ENCODE measurements around the gene KCNRG. TPM values are rescaled to one million over a fixed set of nuclear protein-coding genes. Genes with fewer than 3 reads are reported as not detected.

Gene KCNRG
- total RNA-seq, 4 donors from 2014 or later = 0.78 to 5.1 TPM; not detected in 2

DNA sequence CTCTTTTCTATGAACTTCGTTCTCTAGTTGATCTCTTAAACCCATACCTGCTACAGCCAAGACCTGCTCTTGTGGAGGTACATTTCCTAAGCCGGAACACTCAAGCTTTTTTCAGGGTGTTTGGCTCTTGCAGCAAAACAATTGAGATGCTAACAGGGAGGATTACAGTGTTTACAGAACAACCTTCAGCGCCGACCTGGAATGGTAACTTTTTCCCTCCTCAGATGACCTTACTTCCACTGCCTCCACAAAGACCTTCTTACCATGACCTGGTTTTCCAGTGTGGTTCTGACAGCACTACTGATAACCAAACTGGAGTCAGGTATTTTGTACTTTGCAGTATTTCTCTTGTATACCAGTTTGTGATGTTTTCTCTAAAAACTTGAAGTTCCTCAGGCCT lies 506 bp downstream of the KCNRG start:
- intact Hi-C loops (cut with DNase I; ENCODE audit: low total_unique reads) = no loop called here
- H3K4me3 ChIP-seq (ENCODE audit: low read depth, poor library complexity, severe bottlenecking) = no peak overlapping the region
- no peak for TF ChIP-seq POLR2A (IDR thresholded peaks at IDR 0.05)
- TF ChIP-seq, protein P1, sequence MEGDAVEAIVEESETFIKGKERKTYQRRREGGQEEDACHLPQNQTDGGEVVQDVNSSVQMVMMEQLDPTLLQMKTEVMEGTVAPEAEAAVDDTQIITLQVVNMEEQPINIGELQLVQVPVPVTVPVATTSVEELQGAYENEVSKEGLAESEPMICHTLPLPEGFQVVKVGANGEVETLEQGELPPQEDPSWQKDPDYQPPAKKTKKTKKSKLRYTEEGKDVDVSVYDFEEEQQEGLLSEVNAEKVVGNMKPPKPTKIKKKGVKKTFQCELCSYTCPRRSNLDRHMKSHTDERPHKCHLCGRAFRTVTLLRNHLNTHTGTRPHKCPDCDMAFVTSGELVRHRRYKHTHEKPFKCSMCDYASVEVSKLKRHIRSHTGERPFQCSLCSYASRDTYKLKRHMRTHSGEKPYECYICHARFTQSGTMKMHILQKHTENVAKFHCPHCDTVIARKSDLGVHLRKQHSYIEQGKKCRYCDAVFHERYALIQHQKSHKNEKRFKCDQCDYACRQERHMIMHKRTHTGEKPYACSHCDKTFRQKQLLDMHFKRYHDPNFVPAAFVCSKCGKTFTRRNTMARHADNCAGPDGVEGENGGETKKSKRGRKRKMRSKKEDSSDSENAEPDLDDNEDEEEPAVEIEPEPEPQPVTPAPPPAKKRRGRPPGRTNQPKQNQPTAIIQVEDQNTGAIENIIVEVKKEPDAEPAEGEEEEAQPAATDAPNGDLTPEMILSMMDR (IDR thresholded peaks at IDR 0.05) = no peak
- DNase-seq (ENCODE audit: low spot score in 2 of 2) = no peak
- 82% methylated on average over 4 of the region's 4 CpGs for WGBS, 2 donors

DNA sequence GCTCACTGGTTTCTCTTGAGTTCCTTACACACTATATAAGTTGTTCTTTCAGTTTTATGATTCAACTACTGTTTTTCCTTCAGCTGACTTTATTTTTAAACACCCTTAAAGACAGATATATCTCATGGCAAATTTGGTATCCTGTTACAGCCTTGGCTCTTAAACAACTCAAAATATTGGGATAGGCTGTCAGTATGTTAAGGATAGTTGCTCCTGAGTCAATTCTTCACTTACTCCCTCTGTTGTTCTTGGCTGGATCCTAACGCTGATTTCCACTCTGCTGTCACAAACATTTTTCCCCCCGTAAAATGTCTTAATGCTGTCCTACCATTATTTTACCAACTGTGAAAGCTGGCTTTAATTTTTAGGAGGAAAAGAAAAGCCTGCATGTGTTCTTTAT lies 1.2 kb downstream of the KCNRG start:
- no peak for DNase-seq (ENCODE audit: low spot score in 2 of 2)
- intact Hi-C loops (cut with DNase I; ENCODE audit: low total_unique reads) = no loop called here
- WGBS, 2 donors = 71 to 80% methylated on average over 2 of the region's 2 CpGs
- TF ChIP-seq, protein P1 (IDR thresholded peaks at IDR 0.05) = no peak
- TF ChIP-seq POLR2A (IDR thresholded peaks at IDR 0.05) = no peak
- no peak overlapping the region for H3K4me3 ChIP-seq (ENCODE audit: low read depth, poor library complexity, severe bottlenecking)

DNA sequence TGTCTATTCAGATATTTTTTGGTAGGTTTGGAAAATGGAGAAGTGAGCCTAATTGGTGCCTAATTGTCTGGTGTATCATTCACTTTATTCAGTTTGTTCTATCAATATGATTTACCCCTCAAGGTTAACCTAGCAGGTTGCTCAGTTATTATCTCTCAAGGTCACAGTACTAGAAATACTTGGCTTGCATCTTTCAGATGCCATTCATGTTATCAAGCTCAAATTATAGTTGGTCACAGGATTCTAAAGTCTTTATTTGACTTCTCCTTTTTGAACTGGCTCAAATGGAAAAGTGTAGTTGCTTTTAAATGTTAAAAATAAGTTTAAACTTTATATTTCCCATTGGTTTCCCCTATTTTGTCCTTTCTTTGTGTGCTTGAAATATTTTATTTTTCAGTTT lies 2.6 kb downstream of the KCNRG start:
- no peak overlapping the region for H3K4me3 ChIP-seq (ENCODE audit: low read depth, poor library complexity, severe bottlenecking)
- DNase-seq (ENCODE audit: low spot score in 2 of 2) = no peak
- no peak for TF ChIP-seq POLR2A (IDR thresholded peaks at IDR 0.05)
- TF ChIP-seq, protein P1 (IDR thresholded peaks at IDR 0.05) = no peak
- intact Hi-C loops (cut with DNase I; ENCODE audit: low total_unique reads) = no loop called here

DNA sequence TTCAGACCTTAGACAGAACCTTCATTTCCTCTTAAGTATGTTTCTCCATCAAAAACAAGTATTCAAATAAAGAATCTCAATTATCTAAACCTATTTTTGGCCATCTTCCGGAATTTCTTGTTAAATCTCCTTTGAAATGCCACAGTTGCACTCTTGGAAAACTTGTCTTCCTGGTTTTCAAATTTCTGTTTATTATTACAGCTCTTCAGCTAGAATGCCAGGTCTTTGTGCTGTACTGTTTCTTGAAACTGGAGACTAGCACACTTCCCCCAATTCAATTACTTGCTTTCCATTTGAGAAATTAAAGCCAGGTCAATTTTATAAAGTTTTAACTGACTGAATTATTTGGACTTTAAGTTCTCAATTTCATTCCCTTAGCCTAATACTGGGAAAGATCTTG lies 10.2 kb downstream of the KCNRG start:
- DNase-seq (ENCODE audit: low spot score in 2 of 2) = no peak
- intact Hi-C loops (cut with DNase I; ENCODE audit: low total_unique reads) = no loop called here
- WGBS, 2 donors = 28 to 32% methylated on average over 1 of the region's 1 CpG
- no peak overlapping the region for H3K4me3 ChIP-seq (ENCODE audit: low read depth, poor library complexity, severe bottlenecking)
- TF ChIP-seq, protein P1 (IDR thresholded peaks at IDR 0.05) = no peak
- no peak for TF ChIP-seq POLR2A (IDR thresholded peaks at IDR 0.05)

DNA sequence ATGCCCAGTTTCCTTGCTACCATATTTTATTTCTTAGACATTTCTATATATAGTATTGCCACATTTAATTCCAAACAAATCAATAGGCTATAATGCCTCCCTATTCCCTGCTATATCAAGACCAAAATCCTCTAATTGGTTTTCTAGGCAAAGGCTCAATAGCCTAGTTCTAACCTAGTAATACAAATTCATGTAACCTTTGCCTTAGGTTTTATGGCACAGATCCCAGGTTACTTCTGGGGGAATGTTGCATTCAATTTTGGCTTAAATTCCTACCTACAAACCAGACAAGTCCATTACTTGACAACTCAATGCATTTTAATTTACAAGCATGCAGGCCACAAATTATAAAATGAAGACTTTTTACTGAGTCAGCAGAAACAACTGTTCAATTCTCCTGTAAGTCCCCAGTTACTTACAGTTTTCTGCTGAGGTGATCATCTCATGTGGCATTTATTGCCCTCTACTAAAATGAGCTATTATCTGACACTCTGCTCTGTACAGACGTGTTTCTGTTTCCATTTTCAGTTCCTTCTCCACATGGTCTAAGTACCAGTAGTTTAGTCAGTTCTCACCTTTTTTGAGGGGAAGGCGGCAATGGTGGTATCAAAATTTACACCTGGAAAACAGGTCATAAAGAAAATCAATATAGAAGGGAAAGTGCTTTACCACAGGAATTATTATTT lies 11.7 kb downstream of the KCNRG start:
- DNase-seq (ENCODE audit: low spot score in 2 of 2) = no peak
- TF ChIP-seq POLR2A (IDR thresholded peaks at IDR 0.05) = no peak
- TF ChIP-seq, protein P1 (IDR thresholded peaks at IDR 0.05) = no peak
- intact Hi-C loops (cut with DNase I; ENCODE audit: low total_unique reads) = no loop called here
- 85 to 92% methylated on average over 2 of the region's 2 CpGs for WGBS, 2 donors
- H3K4me3 ChIP-seq (ENCODE audit: low read depth, poor library complexity, severe bottlenecking) = no peak overlapping the region

DNA sequence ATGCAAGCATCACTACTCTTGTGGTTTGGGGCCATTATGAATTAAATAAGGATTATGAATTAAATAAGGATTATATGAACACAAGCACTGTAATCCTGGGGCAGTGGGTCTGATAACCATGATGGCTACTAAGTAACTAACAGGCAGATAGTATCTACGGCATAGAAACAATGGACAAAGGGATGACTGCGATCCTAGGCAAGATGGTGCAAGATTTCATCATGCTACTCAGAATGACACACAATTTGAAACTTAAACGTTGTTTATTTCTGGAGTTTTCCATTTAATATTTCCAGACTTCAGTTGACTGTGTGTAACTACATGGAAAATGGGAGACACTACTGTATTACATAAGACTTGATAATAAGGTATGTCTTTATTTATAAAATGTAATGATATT lies 15.1 kb downstream of the KCNRG start:
- no peak for DNase-seq (ENCODE audit: low spot score in 2 of 2)
- no peak overlapping the region for H3K4me3 ChIP-seq (ENCODE audit: low read depth, poor library complexity, severe bottlenecking)
- WGBS, 2 donors = 88 to 92% methylated on average over 3 of the region's 3 CpGs
- TF ChIP-seq, protein P1 (IDR thresholded peaks at IDR 0.05) = no peak
- TF ChIP-seq POLR2A (IDR thresholded peaks at IDR 0.05) = no peak
- intact Hi-C loops (cut with DNase I; ENCODE audit: low total_unique reads) = no loop called here

All from lower leg skin (tissue), 4 donors.